PC-3 (cell line): Measurements from ENCODE around the gene PTGES3. TPM values are rescaled to one million over a fixed set of nuclear protein-coding genes. Genes with fewer than 3 reads are reported as not detected.
"Not testable (repeated sequence)": the region's sequence is repeated elsewhere in the genome, so short reads cannot be mapped to it uniquely, and the experiment has no call there.

Experiments
- ATAC-seq: fragments of 200-7000 bp; cut with Tn5 transposase; 2 replicates; pipeline ENCODE4 v1.9.1; 2020; ENCODE audit warnings: mild to moderate bottlenecking, moderate library complexity
- BruUV-seq: library from RNA; stranded (reverse); fragments of 400-500 nt; replicated peaks from 2 replicates; lab custom pipeline; 2021; lab: Mats Ljungman, UMichigan
- CTCF ChIA-PET: fragments of 300-600 bp; sonication (Branson Sonifier 250); formaldehyde crosslinking; loops from one replicate; lab custom pipeline; 2022; ENCODE audit warnings: antibody characterized with exemption; lab: Charles Lee
- POLR2A ChIA-PET: fragments of 300-600 bp; sonication (Branson Sonifier 250); formaldehyde crosslinking; loops from one replicate; lab custom pipeline; 2022; ENCODE audit warnings: antibody characterized with exemption; ENCODE audit not compliant: unreplicated experiment; lab: Charles Lee
- DNase-seq: peaks from one replicate; pipeline ENCODE4 v3.0.0-alpha.2; 2015
- H2AFZ ChIP-seq: fragments of 300-600 bp; sonication (generic); 2 replicates; pipeline ENCODE4 v1.6.0; 2016; ENCODE audit warnings: antibody characterized with exemption, low read length
- H3F3A ChIP-seq: fragments of 300-600 bp; sonication (generic); one replicate; pipeline ENCODE4 v1.6.0; 2017; ENCODE audit warnings: antibody characterized with exemption, low read length, control low read depth, mild to moderate bottlenecking; ENCODE audit not compliant: unreplicated experiment
- H3K27ac ChIP-seq: fragments of 300-600 bp; sonication (generic); 2 replicates; pipeline ENCODE4 v1.5.1; 2016; ENCODE audit warnings: mild to moderate bottlenecking, low read length
- H3K27me3 ChIP-seq: fragments of 300-600 bp; sonication (generic); 2 replicates; pipeline ENCODE4 v1.6.1; 2016; ENCODE audit warnings: low read length, mixed read lengths
- H3K36me3 ChIP-seq: fragments of 300-600 bp; sonication (generic); 2 replicates; pipeline ENCODE4 v1.6.1; 2016; ENCODE audit warnings: low read depth, mixed run types, low read length, mixed read lengths
- H3K4me1 ChIP-seq: fragments of 300-600 bp; sonication (generic); 2 replicates; pipeline ENCODE4 v1.5.1; 2016; ENCODE audit warnings: low read length; ENCODE audit not compliant: insufficient read depth
- H3K4me2 ChIP-seq: fragments of 300-600 bp; sonication (generic); 2 replicates; pipeline ENCODE4 v1.6.0; 2016; ENCODE audit warnings: low read length
- H3K4me3 ChIP-seq: fragments of 300-600 bp; sonication (generic); 2 replicates; pipeline ENCODE4 v1.5.1; 2016; ENCODE audit warnings: mild to moderate bottlenecking, low read length, mixed read lengths
- H3K79me2 ChIP-seq: fragments of 300-600 bp; sonication (generic); 2 replicates; pipeline ENCODE4 v1.6.1; 2017; ENCODE audit warnings: low read length, mixed read lengths
- H3K9ac ChIP-seq: fragments of 300-600 bp; sonication (generic); 2 replicates; pipeline ENCODE4 v1.6.0; 2016; ENCODE audit warnings: mild to moderate bottlenecking, low read length
- H3K9me2 ChIP-seq: fragments of 300-600 bp; sonication (generic); replicated peaks from 2 replicates; pipeline ENCODE4 v1.6.1; 2016; ENCODE audit warnings: mixed run types, low read length, mixed read lengths
- H3K9me3 ChIP-seq: fragments of 300-600 bp; sonication (generic); 2 replicates; pipeline ENCODE4 v1.6.1; 2016; ENCODE audit warnings: low read length, mixed read lengths
- H4K20me1 ChIP-seq: fragments of 300-600 bp; sonication (generic); 2 replicates; pipeline ENCODE4 v1.6.1; 2016; ENCODE audit warnings: low read length, mixed read lengths
- EZH2 ChIP-seq: fragments of 300-600 bp; sonication (generic); IDR thresholded peaks from one replicate; pipeline ENCODE4 v1.6.1; 2017; ENCODE audit warnings: antibody characterized with exemption, mild to moderate bottlenecking, low read length; ENCODE audit not compliant: unreplicated experiment
- EZH2phosphoT487 ChIP-seq: fragments of 300-600 bp; sonication (generic); IDR thresholded peaks from 2 replicates; pipeline ENCODE4 v1.6.1; 2018; ENCODE audit warnings: mild to moderate bottlenecking, antibody characterized with exemption, low read length, borderline replicate concordance
- intact Hi-C: fragments of 100-400 bp; cut with micrococcal nuclease; formaldehyde crosslinking; loops from 2 replicates; pipeline ENCODE4 v1.9.0; 2023
- total RNA-seq: library from RNA; depleted of rRNA; stranded (reverse); fragments of >200 nt; gene quantifications from 2 replicates; pipeline ENCODE4 v1.2.3, GENCODE V29; 2014
- TF ChIP-seq, protein P1 (sequence below): fragments of 300-600 bp; sonication (generic); conservative IDR thresholded peaks from 2 replicates; pipeline ENCODE4 v1.5.1; 2017; ENCODE audit warnings: antibody characterized with exemption, low read depth, mild to moderate bottlenecking, low read length

Gene PTGES3
- total RNA-seq, 1 experiment from 2014 or later, result 165 TPM

DNA sequence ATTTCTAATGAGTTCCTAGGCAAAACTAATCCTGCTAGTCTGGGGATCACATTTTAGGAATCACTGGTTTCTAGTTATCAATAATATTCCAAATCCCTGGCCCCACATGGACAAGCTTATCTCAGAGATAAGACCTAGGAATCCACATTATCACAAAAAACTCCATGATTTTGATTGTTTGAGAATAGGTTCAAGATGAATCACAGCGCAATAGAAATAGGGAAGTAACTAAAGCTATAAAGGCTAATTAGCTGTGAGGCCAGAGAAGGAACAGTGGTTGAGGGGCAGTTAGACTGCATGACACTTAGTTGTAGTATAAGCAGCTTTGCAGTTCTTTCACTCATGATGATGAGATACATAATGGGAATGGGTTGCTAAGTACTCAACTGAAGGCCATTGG is 29.2 kb downstream of the PTGES3 start:
- no peak for ATAC-seq
- DNase-seq, result no peak
- H3F3A ChIP-seq, result peaks cover 8% of the 10 kb centered on the region
- H3K4me1 ChIP-seq, result peaks cover 11% of the 10 kb centered on the region
- H3K79me2 ChIP-seq, result no peaks in the 10 kb centered on the region
- no peak overlapping the region for H3K4me3 ChIP-seq
- no peak overlapping the region for H3K27ac ChIP-seq
- no peaks in the 10 kb centered on the region for H3K27me3 ChIP-seq
- H3K4me2 ChIP-seq, result no peak overlapping the region
- TF ChIP-seq EZH2phosphoT487, result no peak
- no peak for TF ChIP-seq EZH2
- TF ChIP-seq, protein P1, sequence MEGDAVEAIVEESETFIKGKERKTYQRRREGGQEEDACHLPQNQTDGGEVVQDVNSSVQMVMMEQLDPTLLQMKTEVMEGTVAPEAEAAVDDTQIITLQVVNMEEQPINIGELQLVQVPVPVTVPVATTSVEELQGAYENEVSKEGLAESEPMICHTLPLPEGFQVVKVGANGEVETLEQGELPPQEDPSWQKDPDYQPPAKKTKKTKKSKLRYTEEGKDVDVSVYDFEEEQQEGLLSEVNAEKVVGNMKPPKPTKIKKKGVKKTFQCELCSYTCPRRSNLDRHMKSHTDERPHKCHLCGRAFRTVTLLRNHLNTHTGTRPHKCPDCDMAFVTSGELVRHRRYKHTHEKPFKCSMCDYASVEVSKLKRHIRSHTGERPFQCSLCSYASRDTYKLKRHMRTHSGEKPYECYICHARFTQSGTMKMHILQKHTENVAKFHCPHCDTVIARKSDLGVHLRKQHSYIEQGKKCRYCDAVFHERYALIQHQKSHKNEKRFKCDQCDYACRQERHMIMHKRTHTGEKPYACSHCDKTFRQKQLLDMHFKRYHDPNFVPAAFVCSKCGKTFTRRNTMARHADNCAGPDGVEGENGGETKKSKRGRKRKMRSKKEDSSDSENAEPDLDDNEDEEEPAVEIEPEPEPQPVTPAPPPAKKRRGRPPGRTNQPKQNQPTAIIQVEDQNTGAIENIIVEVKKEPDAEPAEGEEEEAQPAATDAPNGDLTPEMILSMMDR, result no peak
- H3K9me2 ChIP-seq, result no peaks in the 10 kb centered on the region
- no TSS peak for BruUV-seq
- POLR2A ChIA-PET, result no interaction called here
- no peak overlapping the region for H3K9ac ChIP-seq
- H3K36me3 ChIP-seq, result peaks cover 11% of the 10 kb centered on the region
- H4K20me1 ChIP-seq, result no peaks in the 10 kb centered on the region
- H2AFZ ChIP-seq, result no peak overlapping the region
- H3K9me3 ChIP-seq, result no peaks in the 10 kb centered on the region
- intact Hi-C loops, result no loop called here
- CTCF ChIA-PET, result interaction anchor here (0.6 to 1.3 kb wide), 2 partner anchors 22 to 77 kb away, joined by 4 read pairs; no protein-coding TSS in a partner anchor

DNA sequence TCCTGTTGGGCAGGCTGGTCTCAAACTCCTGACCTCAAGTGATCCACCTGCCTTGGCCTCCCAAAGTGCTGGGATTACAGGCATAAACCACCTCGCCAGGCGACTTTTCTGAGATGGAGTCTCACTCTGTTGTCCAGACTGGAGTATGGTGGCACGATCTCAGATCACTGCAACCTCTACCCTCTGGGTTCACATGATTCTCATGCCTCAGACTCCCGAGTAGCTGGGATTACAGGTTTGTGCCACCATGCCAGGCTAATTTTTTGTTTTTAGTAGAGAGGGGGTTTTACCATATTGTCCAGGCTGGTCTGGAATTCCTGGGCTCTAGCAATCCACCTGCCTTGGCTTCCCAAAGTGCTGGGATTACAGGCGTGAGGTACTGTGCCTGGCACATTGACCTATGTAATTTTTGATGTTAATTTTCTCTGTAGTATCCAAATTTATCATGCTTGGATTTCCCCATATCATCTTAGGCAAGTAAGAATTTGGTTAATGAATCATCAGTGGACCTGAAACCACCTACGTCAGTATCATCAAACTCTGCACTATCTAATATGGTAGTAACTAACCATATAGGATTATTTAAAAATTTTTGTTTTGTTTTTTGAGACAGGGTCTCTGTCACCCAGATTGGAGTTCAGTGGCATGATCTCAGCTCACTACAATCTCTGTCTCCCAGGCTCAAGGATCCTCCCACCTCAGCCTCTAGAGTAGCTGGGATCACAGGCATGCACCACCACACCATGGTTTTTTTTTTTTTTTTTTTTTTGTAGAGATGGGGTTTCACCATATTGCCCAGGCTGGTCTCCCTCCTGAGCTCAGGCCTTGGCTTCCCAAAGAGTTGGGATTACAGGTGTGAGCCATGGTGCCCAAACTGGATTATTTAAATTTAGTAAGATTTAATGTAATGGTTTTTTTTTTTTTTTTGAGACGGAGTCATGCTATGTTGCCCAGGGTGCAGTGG is 30.4 kb downstream of the PTGES3 start:
- Histone ChIP-seq H3K79me2 (no peaks in the 10 kb centered on the region), H3K9ac (no peak overlapping the region), H3K4me1 (peaks cover 11% of the 10 kb centered on the region), H3K36me3 (peaks cover under 1% of the 10 kb centered on the region; the same call in 1 of the 2 replicates), H3K27me3 (no peaks in the 10 kb centered on the region), H3K9me3 (0 out of 2 replicates have a peak, but pooled peaks cover 6% of the 10 kb centered on the region), H3K9me2 (no peaks in the 10 kb centered on the region), H3K27ac (no peak overlapping the region), H3K4me3 (no peak overlapping the region), H2AFZ (no peak overlapping the region), H3K4me2 (no peak overlapping the region), H3F3A (peaks cover 4% of the 10 kb centered on the region), H4K20me1 (no peaks in the 10 kb centered on the region)
- ATAC-seq (no peak), DNase-seq (no peak)
- intact Hi-C loops, result no loop called here
- TF ChIP-seq EZH2phosphoT487 (no peak), EZH2 (no peak)
- TF ChIP-seq, protein P1, result no peak
- POLR2A ChIA-PET, result interaction anchor here (0.6 kb wide), 1 partner anchor 12 kb away, joined by 17 read pairs; no protein-coding TSS in a partner anchor
- BruUV-seq, result no TSS peak
- CTCF ChIA-PET, result interaction anchor here (1.3 kb wide), 1 partner anchor 21 kb away, joined by 4 read pairs; no protein-coding TSS in a partner anchor

DNA sequence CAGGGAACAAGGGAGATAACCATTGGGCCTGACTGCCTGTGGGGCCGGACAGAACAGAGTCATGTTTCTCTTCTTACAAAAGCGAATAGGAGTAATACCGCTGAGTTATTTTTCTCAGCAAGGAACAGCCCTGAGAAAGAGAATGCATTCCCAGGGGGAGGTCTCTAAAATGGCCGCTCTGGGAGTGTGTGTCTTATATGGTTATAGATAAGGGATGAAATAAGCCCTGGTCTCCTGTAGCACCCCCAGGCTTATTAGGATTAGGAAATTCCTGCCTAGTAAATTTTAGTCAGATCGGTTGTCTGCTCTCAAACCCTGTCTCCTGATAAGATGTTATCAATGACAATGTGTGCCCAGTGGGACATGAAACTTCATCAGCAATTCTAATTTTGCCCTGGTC is 34.3 kb downstream of the PTGES3 start:
- BruUV-seq, intact Hi-C loops, H3K4me3 ChIP-seq, H3K27ac ChIP-seq, H2AFZ ChIP-seq, H4K20me1 ChIP-seq, H3K79me2 ChIP-seq, H3K9ac ChIP-seq, CTCF ChIA-PET, H3K27me3 ChIP-seq, H3K36me3 ChIP-seq, POLR2A ChIA-PET, ATAC-seq, H3K9me2 ChIP-seq, H3K4me1 ChIP-seq, H3K9me3 ChIP-seq, H3K4me2 ChIP-seq, H3F3A ChIP-seq, DNase-seq: not testable (repeated sequence)

DNA sequence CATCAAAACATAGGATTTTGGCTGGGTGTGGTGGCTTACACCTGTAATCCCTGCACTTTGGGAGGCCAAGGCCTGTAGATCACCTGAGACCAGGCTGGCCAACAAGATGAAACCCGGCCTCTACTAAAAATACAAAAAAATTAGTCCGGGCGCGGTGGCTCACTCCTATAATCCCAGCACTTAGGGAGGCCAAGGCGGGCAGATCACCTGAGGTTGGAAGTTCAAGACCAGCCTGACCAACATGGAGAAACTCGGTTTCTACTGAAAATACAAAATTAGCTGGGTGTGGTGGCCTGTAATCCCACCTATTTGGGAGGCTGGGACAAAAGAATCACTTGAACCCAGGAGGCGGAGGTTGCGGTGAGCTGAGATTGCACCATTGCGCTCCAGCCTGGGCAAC is 40.1 kb downstream of the PTGES3 start:
- H3K4me2 ChIP-seq, CTCF ChIA-PET, H3F3A ChIP-seq, H3K4me3 ChIP-seq, H3K27me3 ChIP-seq, H3K27ac ChIP-seq, ATAC-seq, DNase-seq, H3K9me2 ChIP-seq, H3K9me3 ChIP-seq, POLR2A ChIA-PET, intact Hi-C loops, H2AFZ ChIP-seq, H3K9ac ChIP-seq, BruUV-seq: not testable (repeated sequence)
- peaks cover 24% of the 10 kb centered on the region for H4K20me1 ChIP-seq
- H3K79me2 ChIP-seq, result peaks cover 28% of the 10 kb centered on the region
- peaks cover 16% of the 10 kb centered on the region for H3K4me1 ChIP-seq
- H3K36me3 ChIP-seq, result peaks cover 20% of the 10 kb centered on the region
